Mucosa of descending colon (tissue), 3 donors: Measurements from ENCODE around the gene CELF6. TPM values are rescaled to one million over a fixed set of nuclear protein-coding genes. Genes with fewer than 3 reads are reported as not detected.

Experiments used
- ATAC-seq: fragments of 200-7000 bp; cut with Tn5 transposase; one replicate; pipeline ENCODE4 v1.9.1; 2020; ENCODE audit warnings: mild to moderate bottlenecking, moderate library complexity
- DNase-seq, 3 donors: peaks; one replicate each; pipeline ENCODE4 v3.0.0-alpha.2; 2020
- H3K36me3 ChIP-seq: fragments of 200-600 bp; one replicate; pipeline ENCODE4 v1.8.0; 2021; ENCODE audit warnings: low read depth, mild to moderate bottlenecking
- H3K4me1 ChIP-seq: fragments of 200-600 bp; one replicate; pipeline ENCODE4 v1.8.0; 2021; ENCODE audit warnings: low read depth, mild to moderate bottlenecking
- H3K4me3 ChIP-seq: fragments of 200-600 bp; one replicate; pipeline ENCODE4 v1.8.0; 2021; ENCODE audit warnings: mild to moderate bottlenecking
- H3K9me3 ChIP-seq: fragments of 200-600 bp; one replicate; pipeline ENCODE4 v1.8.0; 2021; ENCODE audit warnings: mild to moderate bottlenecking
- CTCF ChIP-seq: fragments of 200-600 bp; IDR thresholded peaks from one replicate; pipeline ENCODE4 v1.8.0; 2022; ENCODE audit warnings: antibody characterized with exemption, mild to moderate bottlenecking
- intact Hi-C, 2 donors: fragments of 100-400 bp; cut with DNase I in 1 of 2; cut with micrococcal nuclease in 1 of 2; formaldehyde crosslinking; loops; one replicate each; pipeline versions ENCODE4 v1.11.0 to v1.11.1; 2022; cut with DNase I, micrococcal nuclease
- total RNA-seq, 3 donors: library from RNA; stranded (reverse); fragmentation: NEBNext Ultra II Directional in 2 of 3; extraction: Animal tissue kit (Norgen Biotek cat#: 25700) in 2 of 3; gene quantifications; one replicate each; pipeline versions ENCODE4 v1.2.1 to v1.2.4, GENCODE V29; 2021 to 2023
- donor health status: DM: no; HTN: no; CAD: no; lungs with moderate emphysema.
- donor health status: DM: no; HTN: no; CAD: no.
- donor health status: DM: no; HTN: yes; CAD: no.

CELF6 gene
- total RNA-seq, 3 donors from 2014 or later, result 0.67 to 3.8 (median 3.0) TPM

- H3K9me3 ChIP-seq, result no peaks in the 10 kb centered on the region
- no peak for TF ChIP-seq CTCF
- no peaks in the 10 kb centered on the region for H3K36me3 ChIP-seq
- intact Hi-C loops, result no loop called here
- no peak overlapping the region for H3K4me3 ChIP-seq
- H3K4me1 ChIP-seq, result no peaks in the 10 kb centered on the region
- ATAC-seq, result no peak
- DNase-seq, result no peak
Measured at GRCh38 chr15:72338148-72338547, 18.2 kb upstream of the CELF6 start.

- intact Hi-C loops, result no loop called here
- DNase-seq, result no peak
- ATAC-seq, result no peak
Measured at GRCh38 chr15:72334842-72335241, 14.9 kb upstream of the CELF6 start.

GRCh38 chr15:72331021-72331420, 11.1 kb upstream of the CELF6 start:
- no peak for TF ChIP-seq CTCF
- H3K36me3 ChIP-seq, result no peaks in the 10 kb centered on the region
- no peaks in the 10 kb centered on the region for H3K4me1 ChIP-seq
- intact Hi-C loops, result no loop called here
- ATAC-seq, result no peak
- no peak overlapping the region for H3K4me3 ChIP-seq
- DNase-seq, result no peak
- H3K9me3 ChIP-seq, result no peaks in the 10 kb centered on the region

More at GRCh38 chr15:72334842-72335241, 14.9 kb upstream of the CELF6 start:
- no peaks in the 10 kb centered on the region for H3K9me3 ChIP-seq
- no peak for TF ChIP-seq CTCF
- no peak overlapping the region for H3K4me3 ChIP-seq
- no peaks in the 10 kb centered on the region for H3K36me3 ChIP-seq
- H3K4me1 ChIP-seq, result no peaks in the 10 kb centered on the region

GRCh38 chr15:72323752-72324151, 3.8 kb upstream of the CELF6 start:
- Histone ChIP-seq H3K4me1 (peaks cover 9% of the 10 kb centered on the region), H3K4me3 (no peak overlapping the region), H3K9me3 (no peaks in the 10 kb centered on the region), H3K36me3 (no peaks in the 10 kb centered on the region)
- intact Hi-C loops, result no loop called here
- TF ChIP-seq CTCF, result no peak
- no peak for DNase-seq
- no peak for ATAC-seq

GRCh38 chr15:72319360-72319984, 485 bp downstream of the CELF6 start:
- TF ChIP-seq CTCF, result no peak
- H3K36me3 ChIP-seq, result no peaks in the 10 kb centered on the region

More at GRCh38 chr15:72319360-72319984, 485 bp downstream of the CELF6 start:
- DNase-seq (peak; percentile 66 to 83 (median 74)), ATAC-seq (peak; percentile 90)
- intact Hi-C loops, result no loop called here
- peaks cover 9% of the 10 kb centered on the region for H3K4me1 ChIP-seq
- no peak overlapping the region for H3K4me3 ChIP-seq
- H3K9me3 ChIP-seq, result no peaks in the 10 kb centered on the region
